ENCODE measurements around the gene PHEX.

GRCh38 chrX:22141047-22141730, 109.1 kb downstream of the PHEX start:
- TF ChIP-seq, protein P1, sequence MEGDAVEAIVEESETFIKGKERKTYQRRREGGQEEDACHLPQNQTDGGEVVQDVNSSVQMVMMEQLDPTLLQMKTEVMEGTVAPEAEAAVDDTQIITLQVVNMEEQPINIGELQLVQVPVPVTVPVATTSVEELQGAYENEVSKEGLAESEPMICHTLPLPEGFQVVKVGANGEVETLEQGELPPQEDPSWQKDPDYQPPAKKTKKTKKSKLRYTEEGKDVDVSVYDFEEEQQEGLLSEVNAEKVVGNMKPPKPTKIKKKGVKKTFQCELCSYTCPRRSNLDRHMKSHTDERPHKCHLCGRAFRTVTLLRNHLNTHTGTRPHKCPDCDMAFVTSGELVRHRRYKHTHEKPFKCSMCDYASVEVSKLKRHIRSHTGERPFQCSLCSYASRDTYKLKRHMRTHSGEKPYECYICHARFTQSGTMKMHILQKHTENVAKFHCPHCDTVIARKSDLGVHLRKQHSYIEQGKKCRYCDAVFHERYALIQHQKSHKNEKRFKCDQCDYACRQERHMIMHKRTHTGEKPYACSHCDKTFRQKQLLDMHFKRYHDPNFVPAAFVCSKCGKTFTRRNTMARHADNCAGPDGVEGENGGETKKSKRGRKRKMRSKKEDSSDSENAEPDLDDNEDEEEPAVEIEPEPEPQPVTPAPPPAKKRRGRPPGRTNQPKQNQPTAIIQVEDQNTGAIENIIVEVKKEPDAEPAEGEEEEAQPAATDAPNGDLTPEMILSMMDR (IDR thresholded peaks at IDR 0.05; ENCODE audit: insufficient read depth, low read length), result no peak
- no peak for TF ChIP-seq POLR2AphosphoS5 (IDR thresholded peaks at IDR 0.05; ENCODE audit: low read depth)
